HT-29 (cell line): ENCODE data around the gene KDM7A. TPM values are rescaled to one million over a fixed set of nuclear protein-coding genes. Genes with fewer than 3 reads are reported as not detected.
A peak's percentile ranks its signal among the peaks of the same experiment; 100 is the strongest.
"Not testable (repeated sequence)": the region's sequence is repeated elsewhere in the genome, so short reads cannot be mapped to it uniquely, and the experiment has no call there.

Experiments used
- DNase-seq: peaks from one replicate; pipeline ENCODE4 v3.0.0-alpha.2; 2015; ENCODE audit warnings: low spot score
- total RNA-seq: library from RNA; depleted of rRNA; stranded (reverse); fragments of >200 nt; shearing (Covaris generic); gene quantifications from 2 replicates; pipeline ENCODE4 v1.2.3, GENCODE V29; 2014

Gene KDM7A
- total RNA-seq, 1 experiment from 2014 or later: 1.7 TPM

DNA sequence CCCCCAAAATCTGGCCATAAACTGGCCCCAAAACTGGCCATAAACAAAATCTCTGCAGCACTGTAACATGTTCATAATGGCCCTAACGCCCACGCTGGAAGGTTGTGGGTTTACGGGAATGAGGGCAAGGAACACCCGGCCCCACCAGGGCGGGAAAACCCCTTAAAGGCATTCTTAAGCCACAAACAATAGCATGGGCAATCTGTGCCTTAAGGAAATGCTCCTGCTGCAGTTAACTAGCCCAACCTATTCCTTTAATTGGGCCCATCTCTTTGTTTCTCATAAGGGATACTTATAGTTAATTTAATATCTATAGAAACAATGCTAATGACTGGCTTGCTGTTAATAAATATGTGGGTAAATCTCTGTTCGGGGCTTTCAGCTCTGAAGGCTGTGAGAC, 26.2 kb upstream of the KDM7A start:
- DNase-seq: not testable (repeated sequence)

- no peak for DNase-seq
These were observed 24.6 kb upstream of the KDM7A start for GRCh38 chr7:140201393-140201792.

DNA sequence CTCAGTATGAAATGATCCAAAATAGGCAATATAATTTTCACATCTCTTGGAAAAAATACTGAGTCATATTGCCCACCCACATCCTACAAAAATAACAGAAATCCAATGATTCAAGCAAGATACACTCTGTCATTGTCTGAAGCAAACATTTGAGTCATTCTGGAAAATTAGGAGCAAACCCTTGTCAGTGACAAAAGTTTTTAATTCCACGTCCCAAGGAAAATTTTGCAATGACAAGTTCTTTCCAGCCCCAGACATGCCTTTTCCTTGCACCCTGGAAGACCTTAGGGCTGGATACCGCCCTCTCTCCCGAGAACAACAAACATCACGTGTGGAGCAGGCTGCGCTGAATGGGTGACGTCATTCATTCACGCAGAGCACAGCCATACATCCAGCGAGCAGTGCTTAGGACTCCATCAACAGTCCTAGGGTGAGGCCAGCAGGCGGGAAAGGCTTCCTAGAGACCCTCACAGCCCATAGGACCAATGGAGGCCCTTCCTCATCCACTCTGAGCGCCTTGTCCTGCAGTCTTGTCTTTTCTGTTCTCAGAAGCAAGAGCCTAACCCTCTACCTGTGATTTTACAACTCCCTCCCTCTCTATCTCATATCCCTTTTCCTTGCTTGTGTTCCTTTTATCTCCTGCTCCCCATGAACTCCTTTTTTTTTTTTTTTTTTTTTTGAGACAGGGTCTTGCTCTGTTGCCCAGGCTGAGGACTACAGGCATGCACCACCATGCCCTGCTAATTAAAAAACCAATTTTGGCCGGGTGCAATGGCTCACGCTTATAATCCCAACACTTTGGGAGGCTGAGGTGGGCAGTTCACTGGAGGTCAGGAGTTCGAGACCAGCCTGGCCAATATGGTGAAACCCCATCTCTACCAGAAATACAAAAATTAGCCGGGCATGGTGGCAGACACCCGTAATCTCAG, 23.5 kb upstream of the KDM7A start:
- DNase-seq: peak; percentile 23

DNA sequence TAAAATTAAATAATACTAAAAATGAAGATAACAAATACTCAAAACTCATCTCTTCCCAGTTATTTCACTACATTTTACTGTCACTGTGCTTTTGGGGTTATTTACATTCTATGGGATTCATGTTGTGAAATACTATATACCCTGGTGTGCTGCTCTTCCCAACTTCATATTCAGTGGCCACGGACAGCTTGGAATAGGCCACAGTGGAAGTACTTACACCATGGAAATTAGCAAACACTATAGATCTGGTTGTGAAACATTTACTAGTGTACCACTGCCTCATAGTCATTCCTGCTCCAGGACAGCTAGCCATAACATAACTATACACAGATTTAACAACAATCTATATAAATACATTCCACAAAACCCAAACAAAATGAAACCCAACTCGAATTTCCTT, 21.2 kb upstream of the KDM7A start:
- no peak for DNase-seq

DNA sequence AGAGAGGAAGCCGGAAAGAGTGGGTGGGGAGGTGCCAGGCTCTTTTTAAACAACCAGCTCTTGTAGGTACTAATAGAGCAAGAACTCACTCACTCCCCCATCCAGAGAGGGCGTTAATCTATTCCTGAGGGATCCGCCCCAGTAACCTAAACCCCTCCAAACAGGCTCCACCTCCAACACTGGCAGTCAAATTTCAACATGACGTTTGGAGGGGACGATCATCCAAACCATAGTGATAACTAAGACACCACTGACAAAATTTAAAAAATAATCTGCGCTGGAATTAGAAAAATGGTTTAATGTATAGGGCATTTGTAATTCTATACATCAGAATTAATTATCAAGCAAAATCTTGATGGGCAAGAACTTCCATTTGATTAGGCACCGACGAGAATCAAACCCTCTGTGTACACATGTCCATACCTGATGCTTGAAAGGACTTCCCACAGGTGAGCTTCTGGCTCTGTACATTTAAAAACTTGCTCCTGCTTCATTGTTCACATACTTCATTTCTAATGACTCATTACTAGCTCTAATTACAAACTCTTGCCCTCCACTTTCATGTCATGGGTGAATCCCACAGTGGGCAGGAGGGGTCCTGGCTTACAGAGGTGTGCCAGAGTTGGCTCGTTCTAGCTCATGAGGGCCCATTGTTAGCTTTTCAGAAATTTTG, 20.6 kb upstream of the KDM7A start:
- no peak for DNase-seq

DNA sequence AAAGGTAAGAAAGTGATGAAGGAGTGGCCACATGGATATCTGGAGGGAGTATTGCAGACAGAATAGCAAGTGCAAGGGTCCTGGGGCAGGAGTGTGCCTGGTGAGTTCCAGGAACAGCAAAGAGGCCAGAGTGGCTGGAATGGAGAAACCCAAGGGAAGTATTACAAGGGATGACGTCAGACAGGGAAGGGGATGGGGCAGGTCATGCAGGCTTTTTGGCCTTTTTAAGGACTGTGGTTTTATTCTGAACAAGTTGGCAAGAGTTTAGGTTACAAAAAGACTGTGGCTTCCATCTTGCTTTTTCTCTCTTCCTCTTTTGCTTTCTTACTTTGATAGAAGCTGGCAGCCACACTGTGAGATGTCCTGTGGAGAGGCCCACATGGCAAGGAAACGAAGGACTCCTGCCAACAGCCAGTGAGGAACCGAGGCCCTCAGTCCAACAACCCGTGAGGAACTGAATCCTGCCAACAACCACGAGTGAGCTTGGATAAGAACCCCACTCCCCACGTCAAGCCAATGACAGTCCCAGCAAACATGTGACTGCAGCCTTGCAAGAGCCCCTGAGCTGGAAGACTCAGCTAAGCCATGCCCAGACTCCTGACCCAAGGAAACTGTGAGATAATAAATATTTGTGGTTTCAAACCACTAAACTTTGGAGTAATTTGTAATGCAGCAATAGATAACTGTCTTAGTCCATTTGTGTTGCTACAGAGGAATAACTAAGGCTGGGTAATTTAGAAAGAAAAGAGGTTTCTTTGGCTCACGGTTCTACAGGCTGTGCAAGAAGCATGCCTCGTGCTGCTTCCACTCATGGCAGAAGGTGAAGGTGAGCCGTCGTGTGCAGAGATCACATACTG, 19.8 kb upstream of the KDM7A start:
- no peak for DNase-seq

DNA sequence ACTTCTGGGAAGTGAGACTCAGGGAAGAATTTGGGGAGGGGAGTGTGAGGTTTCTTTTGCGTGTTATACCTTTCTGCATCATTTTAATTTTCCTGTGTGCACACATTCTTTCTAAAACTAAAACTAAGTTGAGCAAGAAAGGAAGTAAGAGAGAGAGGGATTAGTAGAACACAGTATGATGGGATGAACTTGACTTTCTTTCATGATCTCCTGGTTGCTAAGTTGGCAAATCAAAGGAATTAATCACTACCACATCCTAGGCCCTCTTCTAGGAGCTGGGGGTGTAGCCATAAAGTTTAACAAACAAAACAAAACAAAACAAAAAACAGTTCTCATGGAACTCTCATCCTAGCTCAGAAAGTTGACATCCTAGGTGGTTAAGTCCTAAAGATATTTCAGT, 19.1 kb upstream of the KDM7A start:
- DNase-seq: no peak

GRCh38 chr7:140192620-140193019, 15.8 kb upstream of the KDM7A start:
- DNase-seq: no peak

DNA sequence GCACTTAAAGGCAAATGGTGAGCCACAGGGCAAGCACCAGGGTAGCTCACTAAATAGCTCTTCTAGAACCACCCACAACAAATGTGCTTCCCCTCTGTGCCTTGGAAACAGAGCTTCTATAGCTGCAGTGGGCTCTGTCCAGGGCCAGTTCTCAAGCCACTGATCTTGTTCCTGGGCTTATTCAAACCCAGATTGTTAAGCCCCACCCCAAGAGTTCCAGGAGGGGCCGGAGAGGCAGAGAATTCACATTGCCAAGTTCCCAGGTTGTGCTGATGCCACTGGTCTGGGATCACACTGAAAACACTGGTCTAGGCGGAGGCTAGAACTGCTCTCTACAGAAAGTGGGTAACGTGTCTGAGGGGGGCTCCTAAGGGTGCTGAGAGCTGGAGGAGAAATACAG, 15.4 kb upstream of the KDM7A start:
- DNase-seq: no peak

DNA sequence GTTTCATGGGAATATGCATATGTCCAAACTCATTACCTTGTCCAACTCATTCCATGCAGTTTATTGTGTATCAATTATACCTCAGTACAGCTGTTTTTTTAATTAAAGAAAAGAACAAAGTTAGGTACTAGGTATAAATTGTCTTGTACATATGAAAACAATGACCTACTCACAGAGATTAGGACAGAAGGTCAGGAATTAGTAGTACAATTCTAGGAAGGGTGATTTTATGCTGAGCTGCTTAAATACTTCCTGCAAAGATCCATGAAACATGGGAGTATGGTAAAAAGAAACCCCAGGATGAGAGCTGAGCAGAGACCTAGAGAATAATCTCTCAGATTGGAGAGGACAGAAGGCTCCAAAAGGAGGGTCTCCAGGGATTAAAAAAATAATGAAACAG, 13.8 kb upstream of the KDM7A start:
- DNase-seq: no peak

DNA sequence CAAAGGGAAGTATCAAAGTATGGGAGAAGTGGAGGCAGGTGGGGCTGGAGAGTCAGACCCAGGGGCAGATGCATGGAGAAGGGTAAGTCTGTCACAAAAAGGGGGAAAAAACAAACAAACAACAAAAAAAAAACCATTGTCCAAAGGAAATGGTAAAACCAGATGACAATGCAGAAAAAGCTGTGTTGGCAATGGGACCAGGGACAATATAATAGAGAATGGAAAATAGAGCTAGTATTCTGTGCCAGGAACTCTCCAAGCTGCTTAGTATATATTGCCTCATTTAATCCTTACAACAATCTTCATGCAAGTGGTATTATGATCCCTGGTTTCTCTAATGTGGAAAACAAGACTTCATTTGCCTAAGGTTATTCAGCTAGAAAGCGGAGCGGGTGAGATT, 13.1 kb upstream of the KDM7A start:
- no peak for DNase-seq

- no peak for DNase-seq
These were observed 6.1 kb upstream of the KDM7A start for GRCh38 chr7:140182917-140183316.

DNA sequence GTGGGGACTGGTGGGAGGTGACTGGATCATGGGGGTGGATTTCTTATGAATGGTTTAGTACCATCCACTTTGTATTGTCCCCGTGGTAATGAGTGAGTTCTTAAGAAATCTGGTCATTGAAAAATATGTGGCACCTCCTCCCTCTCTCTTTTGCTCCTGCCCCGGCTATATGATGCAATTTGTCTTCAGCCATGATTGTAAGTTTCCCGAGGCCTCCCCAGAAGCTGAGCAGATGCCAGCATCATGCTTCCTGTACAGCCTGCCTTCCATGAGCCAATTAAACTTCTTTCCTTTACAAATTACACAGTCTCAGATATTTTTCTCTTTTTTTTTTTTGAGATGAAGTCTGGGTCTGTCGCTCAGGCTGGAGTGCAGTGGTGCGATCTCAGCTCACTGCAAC, 2.6 kb upstream of the KDM7A start:
- no peak for DNase-seq

- DNase-seq: no peak
These were observed 571 bp downstream of the KDM7A start for GRCh38 chr7:140176122-140176701.

DNA sequence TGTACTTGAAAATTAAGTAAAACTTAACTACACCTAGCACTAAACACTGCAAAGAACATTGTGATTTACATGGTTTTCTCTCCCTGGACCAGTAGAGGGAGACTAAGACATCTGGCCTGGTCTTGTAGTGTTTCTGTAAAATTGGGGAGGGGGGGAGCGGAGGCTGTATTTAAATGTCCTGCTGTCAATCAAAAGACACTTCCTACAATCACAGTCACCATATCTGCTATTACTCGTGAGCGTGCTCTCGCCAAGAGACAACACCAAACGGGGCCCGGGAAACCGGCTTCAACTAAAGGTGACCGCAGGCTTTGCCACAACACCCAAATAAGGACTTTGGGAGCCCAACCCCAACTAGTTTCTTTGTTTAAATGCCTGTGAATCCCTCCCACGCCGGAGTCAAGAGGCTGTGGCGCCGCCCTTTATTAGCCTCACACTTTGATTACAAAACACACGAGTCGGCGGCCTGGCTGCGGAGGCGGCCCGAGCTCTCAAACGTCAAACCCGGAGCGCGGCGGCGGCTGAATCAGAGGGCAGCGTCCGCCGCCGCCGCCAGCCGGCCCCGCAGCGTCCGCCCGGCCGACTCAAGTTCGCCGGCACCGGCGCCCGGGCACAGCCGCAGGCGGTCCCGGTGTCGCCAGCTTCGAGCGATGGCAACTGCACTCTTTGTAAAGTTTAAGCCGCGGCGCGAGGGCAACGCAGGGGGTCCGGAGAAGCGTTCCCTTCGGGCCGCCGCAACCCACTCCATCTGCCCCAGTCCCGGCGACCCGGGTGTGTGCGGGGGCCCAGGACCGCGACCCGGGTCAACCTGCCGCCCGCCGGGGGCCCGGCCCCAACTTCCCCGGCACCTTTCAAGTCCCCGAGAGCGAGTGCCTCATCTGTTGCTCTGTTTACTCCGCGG, 1.3 kb downstream of the KDM7A start:
- DNase-seq: peak; percentile 93

GRCh38 chr7:140174217-140174616, 2.6 kb downstream of the KDM7A start:
- no peak for DNase-seq

- DNase-seq: no peak
These were observed 6.4 kb downstream of the KDM7A start for GRCh38 chr7:140170375-140170774.

DNA sequence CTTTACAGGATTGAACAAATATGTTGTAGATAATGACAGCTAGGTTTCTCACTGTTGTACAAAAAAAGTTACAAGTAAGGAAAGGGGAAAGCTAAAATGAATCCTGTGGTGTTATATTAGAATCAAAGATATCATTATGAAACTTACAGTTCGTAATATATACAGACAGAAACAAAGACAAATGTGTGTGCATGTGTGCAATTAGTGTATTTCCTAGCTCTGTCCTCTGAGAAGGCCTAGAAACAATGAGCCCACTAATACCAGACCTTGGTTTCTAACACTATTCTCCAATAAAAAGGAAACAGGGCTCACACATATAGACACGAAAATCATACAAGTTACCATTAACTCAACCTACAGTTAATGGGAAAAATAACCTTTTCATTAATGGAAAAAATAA, 8.0 kb downstream of the KDM7A start:
- no peak for DNase-seq

DNA sequence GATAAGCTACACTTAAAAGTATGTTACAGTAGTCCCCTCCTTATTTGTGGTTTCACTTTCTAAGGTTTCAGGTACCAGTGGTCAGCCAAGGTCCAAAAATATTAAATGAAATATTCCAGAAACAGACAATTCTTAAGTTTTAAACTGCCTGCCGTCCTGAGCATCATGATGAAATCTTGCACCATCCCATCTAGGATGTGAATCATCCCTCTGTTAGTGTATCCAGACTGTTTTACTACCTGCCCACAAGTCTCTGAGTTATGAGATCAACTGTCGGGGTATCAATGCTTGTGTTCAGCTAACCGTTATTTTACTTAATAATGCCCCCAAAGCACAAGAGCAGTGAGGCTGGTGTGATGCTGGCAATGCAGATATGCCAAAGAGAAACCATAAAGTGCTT, 11.4 kb downstream of the KDM7A start:
- DNase-seq: no peak

GRCh38 chr7:140162081-140162480, 14.7 kb downstream of the KDM7A start:
- not testable (repeated sequence) for DNase-seq

- no peak for DNase-seq
These were observed 15.7 kb downstream of the KDM7A start for GRCh38 chr7:140161047-140161446.
